Suprapubic skin (tissue), 3 donors: ENCODE results near the gene CCDC200.

Source experiments
- POLR2A ChIP-seq, 2 donors: fragments of 450-650 bp; IDR thresholded peaks; one replicate each; pipeline ENCODE4 v1.6.1; 2017; ENCODE audit warnings: antibody characterized with exemption in 2 of 2, mild to moderate bottlenecking in 2 of 2, moderate library complexity in 2 of 2
- TF ChIP-seq, protein P1 (sequence below), 2 donors: fragments of 200-600 bp in 1 of 2; fragments of 450-650 bp in 1 of 2; sonication (generic) in 1 of 2; IDR thresholded peaks; one replicate each; pipeline ENCODE4 v1.5.1; 2016 to 2019; ENCODE audit warnings: antibody characterized with exemption in 2 of 2, mild to moderate bottlenecking in 1 of 2, moderate library complexity in 1 of 2

DNA sequence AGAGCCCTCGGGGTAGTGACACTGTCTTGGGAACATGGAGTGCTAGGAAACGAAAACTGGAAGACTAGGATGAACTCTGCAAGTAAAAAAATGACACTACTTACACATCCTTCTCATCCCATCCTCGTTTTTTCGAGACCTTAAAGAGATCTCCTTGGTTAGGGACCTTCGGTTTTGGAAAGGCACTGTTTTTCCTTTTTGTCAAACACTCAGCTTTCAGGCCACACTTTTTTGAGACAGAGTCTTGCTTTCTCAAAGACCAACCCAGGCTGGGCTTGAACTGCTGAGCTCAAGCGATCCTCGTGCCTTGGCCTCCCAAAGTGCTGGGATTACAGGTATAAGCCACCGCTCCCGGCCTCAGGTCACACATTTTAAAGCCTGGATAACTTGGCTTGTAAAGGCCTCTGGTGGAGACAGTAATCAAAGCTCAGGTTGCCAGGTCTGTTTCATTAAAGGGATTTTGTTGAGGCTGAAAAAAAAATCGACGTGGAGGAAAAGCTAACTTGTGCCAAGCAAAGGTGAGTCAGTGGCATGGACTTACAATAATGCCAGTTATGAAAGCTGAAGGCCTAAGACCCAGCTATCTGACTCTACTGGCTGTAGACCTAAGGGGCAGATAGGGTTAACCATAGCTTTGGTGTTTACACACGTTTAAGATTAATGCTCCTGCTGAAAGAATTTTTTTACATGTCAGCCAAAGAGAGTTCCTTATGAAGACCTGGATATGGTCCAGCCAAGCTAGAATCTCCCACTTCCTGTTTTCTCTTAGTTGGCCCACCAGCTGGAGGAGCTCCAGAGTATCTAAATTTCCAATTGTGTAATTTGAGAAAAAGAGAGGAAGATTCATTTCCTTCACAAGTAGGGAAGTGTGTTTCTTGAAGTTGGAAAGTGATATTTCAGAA, 56.6 kb downstream of the CCDC200 start:
- TF ChIP-seq, protein P1, sequence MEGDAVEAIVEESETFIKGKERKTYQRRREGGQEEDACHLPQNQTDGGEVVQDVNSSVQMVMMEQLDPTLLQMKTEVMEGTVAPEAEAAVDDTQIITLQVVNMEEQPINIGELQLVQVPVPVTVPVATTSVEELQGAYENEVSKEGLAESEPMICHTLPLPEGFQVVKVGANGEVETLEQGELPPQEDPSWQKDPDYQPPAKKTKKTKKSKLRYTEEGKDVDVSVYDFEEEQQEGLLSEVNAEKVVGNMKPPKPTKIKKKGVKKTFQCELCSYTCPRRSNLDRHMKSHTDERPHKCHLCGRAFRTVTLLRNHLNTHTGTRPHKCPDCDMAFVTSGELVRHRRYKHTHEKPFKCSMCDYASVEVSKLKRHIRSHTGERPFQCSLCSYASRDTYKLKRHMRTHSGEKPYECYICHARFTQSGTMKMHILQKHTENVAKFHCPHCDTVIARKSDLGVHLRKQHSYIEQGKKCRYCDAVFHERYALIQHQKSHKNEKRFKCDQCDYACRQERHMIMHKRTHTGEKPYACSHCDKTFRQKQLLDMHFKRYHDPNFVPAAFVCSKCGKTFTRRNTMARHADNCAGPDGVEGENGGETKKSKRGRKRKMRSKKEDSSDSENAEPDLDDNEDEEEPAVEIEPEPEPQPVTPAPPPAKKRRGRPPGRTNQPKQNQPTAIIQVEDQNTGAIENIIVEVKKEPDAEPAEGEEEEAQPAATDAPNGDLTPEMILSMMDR (IDR thresholded peaks at IDR 0.05), result peak in 1 of 2 donors; percentile 5
- no peak for TF ChIP-seq POLR2A (IDR thresholded peaks at IDR 0.05)
